ENCODE measurements around the gene OR6C6.

The OR6C6 gene

GRCh38 chr12:55280991-55281390 lies 15.4 kb downstream of the OR6C6 start:
- H3K4me3 ChIP-seq (ENCODE audit: low read depth, low read length) = no peak overlapping the region
- TF ChIP-seq, protein P1, sequence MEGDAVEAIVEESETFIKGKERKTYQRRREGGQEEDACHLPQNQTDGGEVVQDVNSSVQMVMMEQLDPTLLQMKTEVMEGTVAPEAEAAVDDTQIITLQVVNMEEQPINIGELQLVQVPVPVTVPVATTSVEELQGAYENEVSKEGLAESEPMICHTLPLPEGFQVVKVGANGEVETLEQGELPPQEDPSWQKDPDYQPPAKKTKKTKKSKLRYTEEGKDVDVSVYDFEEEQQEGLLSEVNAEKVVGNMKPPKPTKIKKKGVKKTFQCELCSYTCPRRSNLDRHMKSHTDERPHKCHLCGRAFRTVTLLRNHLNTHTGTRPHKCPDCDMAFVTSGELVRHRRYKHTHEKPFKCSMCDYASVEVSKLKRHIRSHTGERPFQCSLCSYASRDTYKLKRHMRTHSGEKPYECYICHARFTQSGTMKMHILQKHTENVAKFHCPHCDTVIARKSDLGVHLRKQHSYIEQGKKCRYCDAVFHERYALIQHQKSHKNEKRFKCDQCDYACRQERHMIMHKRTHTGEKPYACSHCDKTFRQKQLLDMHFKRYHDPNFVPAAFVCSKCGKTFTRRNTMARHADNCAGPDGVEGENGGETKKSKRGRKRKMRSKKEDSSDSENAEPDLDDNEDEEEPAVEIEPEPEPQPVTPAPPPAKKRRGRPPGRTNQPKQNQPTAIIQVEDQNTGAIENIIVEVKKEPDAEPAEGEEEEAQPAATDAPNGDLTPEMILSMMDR (conservative IDR thresholded peaks at IDR 0.05; ENCODE audit: low read depth, low read length) = no peak
- no peak for DNase-seq (ENCODE audit: low read depth)

- no peak for DNase-seq (ENCODE audit: low read depth)
- no peak overlapping the region for H3K4me3 ChIP-seq (ENCODE audit: low read depth, low read length)
- TF ChIP-seq, protein P1 (conservative IDR thresholded peaks at IDR 0.05; ENCODE audit: low read depth, low read length) = no peak
Observed at GRCh38 chr12:55258303-55258702, 38.1 kb downstream of the OR6C6 start.

GRCh38 chr12:55256831-55257230 lies 39.5 kb downstream of the OR6C6 start:
- TF ChIP-seq, protein P1 (conservative IDR thresholded peaks at IDR 0.05; ENCODE audit: low read depth, low read length) = no peak
- H3K4me3 ChIP-seq (ENCODE audit: low read depth, low read length) = no peak overlapping the region
- DNase-seq (ENCODE audit: low read depth) = no peak

GRCh38 chr12:55253281-55253680 lies 43.1 kb downstream of the OR6C6 start:
- TF ChIP-seq, protein P1 (conservative IDR thresholded peaks at IDR 0.05; ENCODE audit: low read depth, low read length) = no peak
- DNase-seq (ENCODE audit: low read depth) = no peak

DNA sequence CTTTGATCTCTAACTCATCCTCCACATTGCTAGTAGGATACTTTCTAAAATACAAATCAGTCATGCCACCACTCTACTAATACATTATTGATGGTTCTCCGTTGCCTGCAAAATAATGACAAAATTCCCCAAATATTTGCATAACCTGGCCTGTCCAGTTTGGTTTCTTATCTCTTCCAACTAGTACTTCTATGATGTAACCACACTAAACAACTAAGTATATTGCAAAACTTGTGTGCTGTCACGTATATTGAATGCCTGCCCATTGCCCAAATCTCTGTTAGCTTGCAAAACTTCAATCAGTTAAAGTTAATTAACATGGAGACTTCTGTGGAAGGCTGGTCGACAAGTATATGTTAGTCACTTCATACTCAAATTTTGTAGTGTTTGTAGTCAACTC lies 45.4 kb downstream of the OR6C6 start:
- no peak overlapping the region for H3K4me3 ChIP-seq (ENCODE audit: low read depth, low read length)
- DNase-seq (ENCODE audit: low read depth) = no peak
- TF ChIP-seq, protein P1 (conservative IDR thresholded peaks at IDR 0.05; ENCODE audit: low read depth, low read length) = no peak

More at GRCh38 chr12:55253281-55253680, 43.1 kb downstream of the OR6C6 start:
- H3K4me3 ChIP-seq (ENCODE audit: low read depth, low read length) = no peak overlapping the region

DNA sequence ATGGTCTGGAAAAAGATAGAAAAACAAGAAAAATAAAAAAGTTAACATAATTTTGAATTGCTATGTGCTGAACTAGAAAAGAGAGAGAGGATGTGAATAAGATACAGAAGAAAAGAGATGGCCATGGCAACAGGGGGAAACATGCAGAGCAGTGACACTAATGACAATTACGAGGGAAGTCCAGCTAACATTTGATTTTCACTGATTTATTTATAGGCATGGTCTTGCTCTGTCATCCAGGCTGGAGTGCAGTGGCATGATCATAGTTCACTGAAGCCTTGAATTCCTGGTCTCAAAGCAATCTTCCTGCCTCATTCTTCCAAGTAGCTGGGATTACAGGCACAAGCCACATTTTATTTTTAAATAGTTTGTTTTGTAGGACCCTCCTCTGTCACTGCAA lies 50.2 kb downstream of the OR6C6 start:
- TF ChIP-seq, protein P1 (conservative IDR thresholded peaks at IDR 0.05; ENCODE audit: low read depth, low read length) = no peak
- DNase-seq (ENCODE audit: low read depth) = no peak
- H3K4me3 ChIP-seq (ENCODE audit: low read depth, low read length) = no peak overlapping the region

DNA sequence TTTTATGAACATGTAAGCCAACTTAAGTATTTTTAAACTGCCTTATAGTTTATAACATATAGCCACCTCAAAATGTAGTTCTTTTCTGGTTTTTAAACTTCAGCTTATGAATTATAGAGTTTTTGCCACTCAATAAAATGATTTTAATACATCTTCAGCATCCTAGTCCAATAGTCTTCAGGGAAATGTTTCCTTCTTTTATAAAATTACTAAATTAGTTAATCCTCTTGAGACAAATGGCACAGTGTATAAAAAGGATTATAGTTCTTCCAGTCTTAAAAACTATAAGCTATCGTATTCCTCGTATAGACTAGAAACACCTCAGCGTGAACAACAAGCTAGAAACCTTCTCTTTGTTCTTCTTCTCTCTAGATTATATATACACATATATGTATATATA lies 52.1 kb downstream of the OR6C6 start, which contains the start of gene OR6C74:
Gene OR6C74, plus strand, starts transcription at position 301 of the 400 bp plus-strand sequence. CDS start 2,679 bp downstream, outside the sequence.
- DNase-seq (ENCODE audit: low read depth) = no peak
- no peak within 1 kb of the TSS for H3K4me3 ChIP-seq (ENCODE audit: low read depth, low read length)
- TF ChIP-seq, protein P1 (conservative IDR thresholded peaks at IDR 0.05; ENCODE audit: low read depth, low read length) = no peak

All from choroid plexus epithelial cell (primary cell).